ENCODE results near the gene LONP2.
"Not testable (repeated sequence)": the region's sequence is repeated elsewhere in the genome, so short reads cannot be mapped to it uniquely, and the experiment has no call there.

GRCh38 chr16:48240147-48240546, 4.0 kb upstream of the LONP2 start:
- not testable (repeated sequence) for TF ChIP-seq REST (IDR thresholded peaks at IDR 0.05; ENCODE audit: borderline replicate concordance); TAF1 (IDR thresholded peaks at IDR 0.05; ENCODE audit: low read depth); POLR2AphosphoS5 (IDR thresholded peaks at IDR 0.05); MXI1 (conservative IDR thresholded peaks at IDR 0.05; ENCODE audit: poor library complexity, severe bottlenecking); EZH2 (IDR thresholded peaks at IDR 0.05; ENCODE audit: borderline replicate concordance, insufficient read depth, low read length, poor library complexity, severe bottlenecking); CTCF (IDR thresholded peaks at IDR 0.05; ENCODE audit: poor library complexity, severe bottlenecking); EP300 (conservative IDR thresholded peaks at IDR 0.05; ENCODE audit: poor library complexity, severe bottlenecking); RAD21 (conservative IDR thresholded peaks at IDR 0.05); SMC3 (conservative IDR thresholded peaks at IDR 0.05; ENCODE audit: poor library complexity)

All from neural cell (in vitro differentiated cells).